ENCODE results near the gene IFT122.

IFT122 gene

DNA sequence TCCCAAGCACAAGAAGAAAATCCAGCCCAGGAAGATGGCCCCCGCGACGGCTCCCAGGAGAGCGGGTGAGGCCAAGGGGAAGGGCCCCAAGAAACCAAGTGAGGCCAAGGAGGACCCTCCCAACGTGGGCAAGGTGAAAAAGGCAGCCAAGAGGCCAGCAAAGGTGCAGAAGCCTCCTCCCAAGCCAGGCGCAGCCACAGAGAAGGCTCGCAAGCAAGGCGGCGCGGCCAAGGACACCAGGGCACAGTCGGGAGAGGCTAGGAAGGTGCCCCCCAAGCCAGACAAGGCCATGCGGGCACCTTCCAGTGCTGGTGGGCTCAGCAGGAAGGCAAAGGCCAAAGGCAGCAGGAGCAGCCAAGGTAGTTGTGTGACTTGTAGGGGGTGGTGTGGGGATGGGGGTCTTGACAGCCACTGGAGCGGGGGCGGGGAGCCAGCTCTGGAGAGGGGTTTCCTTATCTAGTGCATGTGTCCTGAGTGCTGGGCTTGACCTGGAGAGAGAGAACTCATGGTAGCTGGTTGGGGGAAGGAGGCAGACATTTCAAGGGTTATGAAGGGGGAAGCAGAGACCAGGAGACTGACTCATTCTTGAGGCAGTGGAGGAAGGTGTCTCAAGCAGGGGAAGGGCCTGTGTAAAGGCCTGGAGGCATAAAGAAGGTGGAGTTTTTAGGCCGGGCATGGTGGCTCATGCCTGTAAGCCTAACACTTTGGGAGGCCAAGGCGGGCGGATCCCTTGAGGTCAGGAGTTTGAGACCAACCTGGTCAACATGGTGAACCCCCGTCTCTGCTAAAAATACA is 109.2 kb downstream of the IFT122 start:
- FAIRE-seq: no peak

DNA sequence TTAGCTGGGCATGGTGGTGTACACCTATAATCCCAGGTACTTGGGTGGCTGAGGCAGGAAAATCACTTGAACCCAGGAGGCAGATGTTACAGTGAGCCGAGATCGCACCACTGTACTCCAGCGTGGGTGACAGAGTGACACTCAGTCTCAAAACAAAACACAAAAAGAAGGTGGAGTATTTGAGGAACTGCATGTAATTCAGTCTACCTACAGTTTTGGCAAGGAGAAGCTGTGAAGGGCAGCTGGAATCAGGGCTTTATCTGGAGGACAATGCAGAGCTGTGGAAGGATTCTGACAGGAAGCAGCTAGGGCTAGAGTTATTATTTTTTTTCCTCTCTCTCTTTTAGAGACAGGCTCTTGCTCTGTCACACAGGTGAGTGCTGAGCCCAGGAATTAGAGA is 109.8 kb downstream of the IFT122 start:
- no peak for FAIRE-seq

More for the DNA sequence above, 109.2 kb downstream of the IFT122 start:
- DNase-seq (ENCODE audit: extremely low spot score, insufficient read length, low read depth): no peak

DNA sequence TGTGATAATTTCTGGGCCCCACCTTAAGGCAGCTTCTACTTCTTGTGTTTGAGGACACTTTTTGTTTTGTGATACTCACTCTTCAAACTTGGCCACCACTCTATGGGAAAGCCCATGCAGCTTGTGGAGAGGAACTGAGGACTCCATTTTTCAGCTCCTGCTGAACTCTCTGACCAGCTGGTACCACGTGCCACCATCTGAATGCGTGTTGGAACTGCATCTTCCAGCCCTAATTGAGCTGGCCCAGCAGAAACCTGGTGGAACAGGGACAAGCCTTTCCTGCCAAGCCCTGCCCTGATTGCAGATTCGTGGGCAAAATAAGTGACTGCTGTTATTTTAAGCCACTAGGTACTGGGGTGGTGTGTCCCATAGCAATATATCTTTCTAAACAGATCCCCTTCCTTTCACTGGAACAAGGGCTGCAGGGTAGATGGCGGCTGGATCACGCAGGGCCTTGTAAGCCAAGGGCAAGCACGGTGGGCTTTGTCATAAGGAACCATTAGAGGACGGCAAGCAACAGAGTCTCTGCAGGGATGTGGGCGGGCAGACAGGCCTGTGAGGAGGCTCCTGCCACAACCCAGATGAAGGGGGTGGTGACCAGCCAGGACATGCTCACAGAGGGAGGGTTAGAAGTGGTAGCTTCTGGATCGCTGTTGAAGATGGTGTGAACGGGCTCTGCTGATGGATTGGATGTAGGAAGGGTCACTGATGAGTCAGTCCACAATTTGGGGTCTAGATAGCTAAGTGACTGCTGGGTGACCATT is 112.4 kb downstream of the IFT122 start:
- no peak for DNase-seq (ENCODE audit: extremely low spot score, insufficient read length, low read depth)
- no peak for FAIRE-seq

More for the DNA sequence above, 109.8 kb downstream of the IFT122 start:
- DNase-seq (ENCODE audit: extremely low spot score, insufficient read length, low read depth): no peak

DNA sequence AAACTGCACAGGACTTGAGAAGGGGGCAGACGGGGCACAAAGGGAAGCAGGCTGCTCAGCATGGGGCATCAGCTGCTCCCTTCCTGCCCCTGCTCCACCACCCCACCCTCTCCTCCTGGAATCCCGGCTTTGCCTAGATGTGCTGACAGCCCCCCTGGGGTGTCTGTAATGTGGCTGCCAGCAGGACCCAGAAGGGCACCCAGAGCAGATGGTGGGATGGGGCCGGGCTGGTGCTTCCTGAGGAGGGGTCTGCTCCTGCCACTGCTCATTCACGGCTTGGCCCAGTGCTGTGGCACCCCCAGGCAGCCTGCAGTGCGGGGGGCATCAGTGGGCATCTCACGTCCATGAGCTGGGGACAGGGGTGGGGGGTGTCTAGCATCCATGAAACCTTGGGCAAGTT is 113.1 kb downstream of the IFT122 start:
- no peak for DNase-seq (ENCODE audit: extremely low spot score, insufficient read length, low read depth)
- FAIRE-seq: no peak

GRCh38 chr3:129553719-129554118 is 113.7 kb downstream of the IFT122 start:
- FAIRE-seq (no peak), DNase-seq (ENCODE audit: extremely low spot score, insufficient read length, low read depth) (no peak)

DNA sequence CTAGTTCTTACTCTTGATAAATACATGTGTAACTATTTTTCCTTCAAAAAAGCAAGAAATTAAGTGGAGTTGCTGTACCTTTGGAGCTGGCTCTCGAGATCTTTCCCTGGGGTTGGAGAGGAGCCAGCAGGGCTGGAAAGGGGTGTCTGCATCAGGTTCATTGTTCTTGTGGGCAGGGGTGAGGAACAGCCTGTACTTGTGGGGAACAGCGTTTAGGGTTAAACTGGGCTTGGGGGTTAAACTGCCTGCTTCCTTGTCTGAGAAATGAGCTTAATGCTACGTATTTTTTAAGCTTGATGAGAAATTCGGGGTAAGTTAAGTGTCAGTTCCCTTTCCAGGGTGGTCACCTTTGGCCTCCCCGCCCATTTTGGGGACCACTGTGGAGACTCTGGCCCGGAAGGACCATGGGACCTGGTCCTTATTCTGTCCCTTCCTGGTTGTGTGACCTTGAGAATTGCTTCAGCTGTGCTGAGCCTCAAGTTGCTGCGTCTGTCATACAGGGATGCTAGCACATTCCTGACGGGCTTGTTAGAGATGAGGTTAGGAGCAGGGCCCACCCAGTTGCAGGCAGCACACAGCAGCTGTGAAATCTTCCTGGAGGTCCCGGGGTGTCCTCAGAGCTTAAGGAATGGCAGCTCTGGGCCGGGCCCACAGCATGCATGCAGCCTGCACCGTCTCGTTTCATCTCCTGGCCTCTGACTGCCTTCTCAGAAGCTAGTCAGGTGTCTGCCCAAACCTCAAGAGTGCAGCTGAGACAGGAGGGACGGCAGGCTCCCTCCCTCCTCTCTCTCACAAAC is 114.5 kb downstream of the IFT122 start:
- DNase-seq (ENCODE audit: extremely low spot score, insufficient read length, low read depth) (no peak), FAIRE-seq (no peak)

DNA sequence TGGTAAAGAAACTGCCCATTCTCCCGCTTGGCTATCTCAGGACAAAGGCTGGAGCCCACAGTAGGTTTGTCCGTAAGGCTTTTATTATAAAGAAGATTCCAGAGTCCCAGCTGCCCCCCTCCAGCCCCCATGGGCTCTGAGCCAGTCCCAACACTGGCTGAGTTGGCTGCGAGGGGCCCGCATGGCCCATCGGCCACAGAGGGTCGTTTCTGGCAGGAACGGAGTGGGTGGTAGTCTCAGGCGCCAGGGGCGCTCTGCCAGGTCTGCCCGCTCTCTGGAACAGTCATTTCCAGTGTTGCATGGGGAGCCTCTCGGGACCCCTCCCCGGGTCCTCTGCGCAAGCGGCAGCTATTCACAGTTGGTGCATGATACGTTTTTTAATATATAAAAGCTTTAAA is 115.1 kb downstream of the IFT122 start:
- no peak for DNase-seq (ENCODE audit: extremely low spot score, insufficient read length, low read depth)
- FAIRE-seq: no peak

GRCh38 chr3:129555616-129556357 is 115.8 kb downstream of the IFT122 start:
- DNase-seq (ENCODE audit: extremely low spot score, insufficient read length, low read depth): no peak
- no peak for FAIRE-seq

GRCh38 chr3:129556358-129556695 is 116.3 kb downstream of the IFT122 start:
- DNase-seq (ENCODE audit: extremely low spot score, insufficient read length, low read depth) (no peak), FAIRE-seq (no peak)

- no peak for FAIRE-seq
- no peak for DNase-seq (ENCODE audit: extremely low spot score, insufficient read length, low read depth)
Observed at GRCh38 chr3:129556890-129557547, 117.0 kb downstream of the IFT122 start.

DNA sequence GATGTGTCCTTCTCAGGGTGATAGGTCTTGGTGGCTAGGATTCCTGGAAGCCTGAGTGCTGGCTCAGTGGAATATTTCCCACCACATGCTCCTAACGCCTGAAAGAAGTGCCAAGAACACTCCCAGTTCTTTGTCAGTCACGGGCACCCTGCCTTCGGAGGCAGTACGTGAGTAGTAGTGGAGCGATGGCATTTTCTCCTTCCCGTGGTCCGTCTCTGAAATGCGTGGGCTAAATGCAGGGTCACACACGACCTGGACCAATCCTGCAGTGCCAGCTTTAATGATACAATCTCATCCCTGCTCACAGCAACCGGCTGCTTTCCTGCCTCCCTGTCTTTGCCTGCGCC is 117.5 kb downstream of the IFT122 start:
- FAIRE-seq (no peak), DNase-seq (ENCODE audit: extremely low spot score, insufficient read length, low read depth) (no peak)

- DNase-seq (ENCODE audit: extremely low spot score, insufficient read length, low read depth) (no peak), FAIRE-seq (no peak)
Observed at GRCh38 chr3:129558081-129558771, 118.2 kb downstream of the IFT122 start.

DNA sequence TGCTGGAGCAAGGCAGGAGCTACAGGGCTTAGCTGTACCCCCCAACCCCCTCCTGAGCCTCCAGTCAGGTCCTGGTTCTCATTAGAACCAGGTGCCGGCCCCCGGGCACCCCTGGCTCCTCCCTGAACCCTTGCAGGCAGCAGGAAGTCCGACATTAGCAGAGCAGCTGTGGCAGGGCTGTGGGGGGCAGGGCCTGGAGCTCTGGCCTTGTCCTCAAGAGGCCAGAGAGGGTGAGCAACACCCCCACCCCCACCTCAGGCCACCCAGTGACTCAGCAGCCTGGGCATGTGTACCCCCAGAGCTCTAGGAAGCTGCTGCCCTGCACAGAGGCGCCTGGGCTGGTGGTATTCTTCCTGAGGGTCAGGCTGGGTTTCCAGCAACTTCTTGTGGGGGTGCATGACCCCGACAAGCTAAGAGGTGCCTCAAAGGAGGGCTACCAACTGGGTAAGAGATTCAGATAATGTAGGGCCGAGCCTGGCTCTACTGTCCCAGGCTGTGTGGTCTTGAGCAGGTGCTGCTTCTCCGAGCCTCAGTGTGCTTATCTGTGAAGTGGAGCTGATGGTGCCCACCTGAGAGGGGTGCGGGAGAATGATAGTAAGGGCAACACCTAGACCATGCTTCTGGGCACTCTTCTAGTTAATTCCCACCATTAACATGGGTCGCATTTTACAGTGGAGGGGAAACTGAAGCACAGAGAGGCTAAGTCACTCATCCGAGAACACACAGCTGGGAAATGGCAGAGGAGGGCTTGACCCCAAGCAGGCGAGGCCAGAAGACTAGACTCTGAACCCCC is 118.9 kb downstream of the IFT122 start:
- DNase-seq (ENCODE audit: extremely low spot score, insufficient read length, low read depth): no peak

GRCh38 chr3:129559565-129560079 is 119.6 kb downstream of the IFT122 start:
- no peak for FAIRE-seq
- DNase-seq (ENCODE audit: extremely low spot score, insufficient read length, low read depth): no peak

More for the DNA sequence above, 118.9 kb downstream of the IFT122 start:
- FAIRE-seq: no peak

GRCh38 chr3:129560269-129560787 is 120.3 kb downstream of the IFT122 start:
- FAIRE-seq (no peak), DNase-seq (ENCODE audit: extremely low spot score, insufficient read length, low read depth) (no peak)

DNA sequence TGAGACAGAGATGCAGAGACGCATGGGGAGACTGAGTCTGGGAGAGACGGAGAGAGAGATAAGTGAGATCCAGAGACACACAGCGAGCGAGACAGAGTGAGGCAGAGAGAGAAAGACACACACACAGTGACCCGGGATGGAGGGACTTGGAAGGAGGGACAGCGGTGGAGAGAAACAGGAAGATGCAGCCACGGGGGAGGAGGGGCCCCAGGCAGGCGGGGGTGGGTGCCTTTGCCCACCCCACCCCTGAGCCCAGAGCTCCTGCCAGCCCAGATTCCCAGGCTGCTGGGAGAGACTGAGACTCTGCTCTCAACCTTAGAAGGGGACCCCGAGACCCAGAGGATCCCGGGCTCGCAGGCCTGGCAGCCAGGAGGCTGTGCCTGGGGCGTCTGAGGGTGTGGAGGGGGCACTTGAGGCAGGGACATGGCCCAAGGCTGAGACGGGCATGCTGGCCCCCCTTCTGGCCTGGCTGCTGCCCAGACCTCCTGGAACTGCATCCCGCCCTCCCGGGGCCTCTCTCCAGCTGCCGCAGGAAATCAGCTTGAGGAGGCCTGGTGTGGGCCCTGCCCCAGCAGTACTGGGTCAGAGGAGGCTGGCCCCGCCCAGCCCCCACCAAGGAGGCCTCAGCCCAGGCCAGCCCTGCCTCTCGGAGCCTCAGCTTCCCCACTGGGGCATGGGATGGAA is 121.0 kb downstream of the IFT122 start:
- no peak for FAIRE-seq
- DNase-seq (ENCODE audit: extremely low spot score, insufficient read length, low read depth): no peak

- DNase-seq (ENCODE audit: extremely low spot score, insufficient read length, low read depth): no peak
- no peak for FAIRE-seq
Observed at GRCh38 chr3:129561619-129562248, 121.7 kb downstream of the IFT122 start.

Measured in GM18507 (cell line).